Measurements from ENCODE around the gene CDK17.

Gene CDK17

DNA sequence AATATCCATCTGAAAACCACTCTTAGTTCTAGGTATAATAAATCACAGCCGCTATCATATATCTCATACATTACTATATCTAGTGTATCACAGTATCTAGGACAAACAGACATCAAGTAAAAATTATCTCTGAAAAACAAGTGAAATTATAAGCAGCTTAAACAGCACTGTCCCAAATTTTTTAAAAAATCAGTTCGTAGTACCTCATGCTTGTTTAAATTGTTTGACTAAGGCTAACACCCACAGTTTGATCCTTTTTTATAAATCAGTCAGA lies 33.9 kb downstream of the CDK17 start:
- no peak for TF ChIP-seq EZH2phosphoT487 (conservative IDR thresholded peaks at IDR 0.05; ENCODE audit: low read length)
- TF ChIP-seq, protein P1, sequence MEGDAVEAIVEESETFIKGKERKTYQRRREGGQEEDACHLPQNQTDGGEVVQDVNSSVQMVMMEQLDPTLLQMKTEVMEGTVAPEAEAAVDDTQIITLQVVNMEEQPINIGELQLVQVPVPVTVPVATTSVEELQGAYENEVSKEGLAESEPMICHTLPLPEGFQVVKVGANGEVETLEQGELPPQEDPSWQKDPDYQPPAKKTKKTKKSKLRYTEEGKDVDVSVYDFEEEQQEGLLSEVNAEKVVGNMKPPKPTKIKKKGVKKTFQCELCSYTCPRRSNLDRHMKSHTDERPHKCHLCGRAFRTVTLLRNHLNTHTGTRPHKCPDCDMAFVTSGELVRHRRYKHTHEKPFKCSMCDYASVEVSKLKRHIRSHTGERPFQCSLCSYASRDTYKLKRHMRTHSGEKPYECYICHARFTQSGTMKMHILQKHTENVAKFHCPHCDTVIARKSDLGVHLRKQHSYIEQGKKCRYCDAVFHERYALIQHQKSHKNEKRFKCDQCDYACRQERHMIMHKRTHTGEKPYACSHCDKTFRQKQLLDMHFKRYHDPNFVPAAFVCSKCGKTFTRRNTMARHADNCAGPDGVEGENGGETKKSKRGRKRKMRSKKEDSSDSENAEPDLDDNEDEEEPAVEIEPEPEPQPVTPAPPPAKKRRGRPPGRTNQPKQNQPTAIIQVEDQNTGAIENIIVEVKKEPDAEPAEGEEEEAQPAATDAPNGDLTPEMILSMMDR (IDR thresholded peaks at IDR 0.05; ENCODE audit: insufficient read depth, low read length, poor library complexity, severe bottlenecking), result no peak

DNA sequence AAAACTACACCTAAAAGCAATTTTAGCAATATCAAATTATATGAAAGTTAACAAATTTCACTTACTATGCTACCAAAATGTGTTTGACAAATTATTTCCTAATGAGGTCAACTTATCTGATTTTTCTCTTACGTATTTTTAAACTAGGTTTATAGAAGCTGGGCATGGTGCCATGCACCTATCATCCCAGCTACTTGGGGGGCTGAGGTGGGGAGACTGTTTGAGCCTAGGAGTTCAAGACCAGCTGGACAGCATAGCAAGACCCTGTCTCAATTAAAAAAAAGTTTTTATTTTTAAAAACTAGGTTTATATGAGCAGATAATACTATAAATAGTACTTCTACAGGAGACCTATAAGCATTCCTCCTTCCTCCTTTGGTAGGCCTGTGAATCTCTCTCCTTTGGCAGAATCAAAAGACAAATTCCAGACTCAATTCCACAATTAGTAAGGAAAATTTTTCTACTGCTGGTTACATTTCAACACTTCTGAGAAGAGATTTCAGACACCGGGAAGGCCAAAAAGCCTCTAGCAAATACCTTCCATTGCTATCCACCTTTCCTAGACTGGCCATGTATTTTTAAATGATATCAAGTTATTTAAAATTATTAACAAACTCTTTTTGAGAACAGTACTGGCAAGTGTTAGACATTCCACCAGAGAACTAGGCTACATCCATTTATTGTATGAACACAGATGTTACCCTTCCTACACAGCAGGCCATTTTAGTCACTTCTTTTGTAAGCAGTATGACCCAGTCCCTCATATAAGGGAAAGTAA lies 34.4 kb downstream of the CDK17 start:
- H3K9me3 ChIP-seq (ENCODE audit: insufficient read depth, low read length), result no peaks in the 10 kb centered on the region
- H3K9me2 ChIP-seq (replicated peaks; ENCODE audit: insufficient read depth, low read length), result no peaks in the 10 kb centered on the region
- H3K27ac ChIP-seq (ENCODE audit: low read depth, low read length), result no peak overlapping the region
- H3F3A ChIP-seq (ENCODE audit: insufficient read depth), result no peaks in the 10 kb centered on the region; the same call in 1 of the 2 replicates
- no peak overlapping the region for H3K4me3 ChIP-seq (ENCODE audit: insufficient read depth, low read length, poor library complexity, severe bottlenecking)
- H3K9ac ChIP-seq (ENCODE audit: low read length), result no peak overlapping the region
- H4K20me1 ChIP-seq (ENCODE audit: low read depth, low read length), result peaks cover 31% of the 10 kb centered on the region
- H3K27me3 ChIP-seq (ENCODE audit: low read length), result no peaks in the 10 kb centered on the region
- H3K79me2 ChIP-seq (ENCODE audit: insufficient read depth, low read length), result peaks cover 100% of the 10 kb centered on the region
- no peak for TF ChIP-seq EZH2phosphoT487 (conservative IDR thresholded peaks at IDR 0.05; ENCODE audit: low read length)
- TF ChIP-seq, protein P1 (IDR thresholded peaks at IDR 0.05; ENCODE audit: insufficient read depth, low read length, poor library complexity, severe bottlenecking), result no peak
- H3K4me2 ChIP-seq (ENCODE audit: low read depth, low read length, poor library complexity, severe bottlenecking), result peak overlapping the region; percentile 18
- H3K36me3 ChIP-seq (ENCODE audit: low read length), result no peaks in the 10 kb centered on the region
- H2AFZ ChIP-seq (ENCODE audit: low read depth, low read length, severe bottlenecking), result no peak overlapping the region

More for the DNA sequence above, 33.9 kb downstream of the CDK17 start:
- H3F3A ChIP-seq (ENCODE audit: insufficient read depth), result no peaks in the 10 kb centered on the region; the same call in 1 of the 2 replicates
- H2AFZ ChIP-seq (ENCODE audit: low read depth, low read length, severe bottlenecking), result no peak overlapping the region
- no peak overlapping the region for H3K4me3 ChIP-seq (ENCODE audit: insufficient read depth, low read length, poor library complexity, severe bottlenecking)
- no peaks in the 10 kb centered on the region for H3K27me3 ChIP-seq (ENCODE audit: low read length)
- no peak overlapping the region for H3K4me2 ChIP-seq (ENCODE audit: low read depth, low read length, poor library complexity, severe bottlenecking)
- no peak overlapping the region for H3K27ac ChIP-seq (ENCODE audit: low read depth, low read length)
- H3K9me2 ChIP-seq (replicated peaks; ENCODE audit: insufficient read depth, low read length), result no peaks in the 10 kb centered on the region
- peaks cover 100% of the 10 kb centered on the region for H3K79me2 ChIP-seq (ENCODE audit: insufficient read depth, low read length)
- H3K36me3 ChIP-seq (ENCODE audit: low read length), result no peaks in the 10 kb centered on the region
- H3K9me3 ChIP-seq (ENCODE audit: insufficient read depth, low read length), result no peaks in the 10 kb centered on the region
- no peak overlapping the region for H3K9ac ChIP-seq (ENCODE audit: low read length)
- peaks cover 36% of the 10 kb centered on the region for H4K20me1 ChIP-seq (ENCODE audit: low read depth, low read length)

DNA sequence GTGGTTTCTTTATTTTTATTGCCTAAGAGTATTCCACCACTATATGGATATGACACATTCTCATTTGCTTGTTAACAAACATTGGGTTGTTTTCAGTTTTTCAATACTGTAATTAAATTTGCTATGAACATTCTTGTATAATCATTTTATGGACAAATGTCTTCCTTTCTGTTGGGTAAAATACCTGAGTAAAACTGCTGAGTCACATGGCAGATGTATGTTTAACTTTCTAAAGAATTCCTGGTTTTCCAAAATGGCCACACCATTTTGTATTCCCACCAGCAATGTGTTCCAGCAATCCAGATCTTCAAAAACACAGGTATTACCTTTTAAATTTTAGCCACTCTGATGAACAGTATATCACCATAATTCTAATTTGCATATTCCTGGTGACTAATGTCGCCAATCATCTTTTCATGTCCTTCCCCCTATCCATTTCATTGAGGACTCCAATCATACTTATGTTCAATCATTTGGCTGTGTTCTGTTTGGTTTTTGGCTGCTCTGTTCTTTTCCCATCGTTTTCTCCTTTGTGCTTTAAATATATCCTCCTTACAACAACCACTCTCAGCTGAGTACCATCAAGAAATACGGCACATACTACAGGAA lies 36.0 kb downstream of the CDK17 start:
- TF ChIP-seq EZH2phosphoT487 (conservative IDR thresholded peaks at IDR 0.05; ENCODE audit: low read length), result no peak
- TF ChIP-seq, protein P1 (IDR thresholded peaks at IDR 0.05; ENCODE audit: insufficient read depth, low read length, poor library complexity, severe bottlenecking), result no peak
- no peak overlapping the region for H3K27ac ChIP-seq (ENCODE audit: low read depth, low read length)
- no peaks in the 10 kb centered on the region for H3K9me2 ChIP-seq (replicated peaks; ENCODE audit: insufficient read depth, low read length)
- no peaks in the 10 kb centered on the region for H3K36me3 ChIP-seq (ENCODE audit: low read length)
- H3K27me3 ChIP-seq (ENCODE audit: low read length), result no peaks in the 10 kb centered on the region
- H3K4me2 ChIP-seq (ENCODE audit: low read depth, low read length, poor library complexity, severe bottlenecking), result no peak overlapping the region
- H3K4me3 ChIP-seq (ENCODE audit: insufficient read depth, low read length, poor library complexity, severe bottlenecking), result no peak overlapping the region
- H3K9me3 ChIP-seq (ENCODE audit: insufficient read depth, low read length), result no peaks in the 10 kb centered on the region
- H3K79me2 ChIP-seq (ENCODE audit: insufficient read depth, low read length), result peaks cover 100% of the 10 kb centered on the region
- no peak overlapping the region for H2AFZ ChIP-seq (ENCODE audit: low read depth, low read length, severe bottlenecking)
- no peaks in the 10 kb centered on the region; the same call in 1 of the 2 replicates for H3F3A ChIP-seq (ENCODE audit: insufficient read depth)
- H4K20me1 ChIP-seq (ENCODE audit: low read depth, low read length), result peaks cover 35% of the 10 kb centered on the region
- H3K9ac ChIP-seq (ENCODE audit: low read length), result no peak overlapping the region
